Peyer's patch (tissue), 4 donors: ENCODE results near the gene CBARP.

Experiments
- CTCF ChIP-seq, 6 experiments: fragments of 450-650 bp in 4 of 6; fragments of 200-600 bp in 2 of 6; sonication (generic) in 1 of 6; IDR thresholded peaks; one replicate each; pipeline ENCODE4 v1.5.1; 2017 to 2019; ENCODE audit warnings: antibody characterized with exemption in 6 of 6, mild to moderate bottlenecking in 3 of 6, moderate library complexity in 1 of 6
- POLR2A ChIP-seq, 2 donors: fragments of 450-650 bp; IDR thresholded peaks; one replicate each; pipeline ENCODE4 v1.5.1; 2017; ENCODE audit warnings: antibody characterized with exemption in 2 of 2, mild to moderate bottlenecking in 2 of 2, moderate library complexity in 2 of 2

- TF ChIP-seq CTCF (IDR thresholded peaks at IDR 0.05) (no peak), POLR2A (IDR thresholded peaks at IDR 0.05) (no peak)
Measured at GRCh38 chr19:1199531-1199930, 38.3 kb downstream of the CBARP start.
